Neural cell (in vitro differentiated cells): Measurements from ENCODE around the gene MRPL52. TPM values are rescaled to one million over a fixed set of nuclear protein-coding genes. Genes with fewer than 3 reads are reported as not detected.
A peak's percentile ranks its signal among the peaks of the same experiment; 100 is the strongest.
"Not testable (repeated sequence)": the region's sequence is repeated elsewhere in the genome, so short reads cannot be mapped to it uniquely, and the experiment has no call there.

Source experiments
- H2AFZ ChIP-seq: fragments of 200-600, 300-800 bp; sonication (generic), shearing (Covaris generic); 2 replicates; pipeline ENCODE4 v1.6.0; 2014; ENCODE audit warnings: low read depth, mild to moderate bottlenecking, antibody characterized with exemption, low read length, moderate library complexity
- H3F3A ChIP-seq: fragments of 200-600 bp; shearing (Covaris generic); 2 replicates; pipeline ENCODE4 v1.6.1; 2016; ENCODE audit warnings: mild to moderate bottlenecking, moderate library complexity, mixed read lengths, antibody characterized with exemption, low read length; ENCODE audit not compliant: insufficient read depth, poor library complexity, severe bottlenecking
- H3K27ac ChIP-seq: fragments of 200-600, 300-800 bp; sonication (generic), shearing (Covaris generic); 2 replicates; pipeline ENCODE4 v1.5.1; 2014; ENCODE audit warnings: mild to moderate bottlenecking, low read length, moderate library complexity
- H3K27me3 ChIP-seq: fragments of 300-800, 200-600 bp; sonication (generic), shearing (Covaris generic); 2 replicates; pipeline ENCODE4 v1.6.0; 2014; ENCODE audit warnings: mild to moderate bottlenecking, low read depth, low read length, moderate library complexity; ENCODE audit not compliant: insufficient read depth
- H3K36me3 ChIP-seq: fragments of 300-800, 200-600 bp; sonication (generic), shearing (Covaris generic); 2 replicates; pipeline ENCODE4 v1.5.1; 2014; ENCODE audit warnings: mild to moderate bottlenecking, antibody characterized with exemption, low read length, moderate library complexity; ENCODE audit not compliant: insufficient read depth
- H3K4me2 ChIP-seq: fragments of 300-800, 200-600 bp; sonication (generic), shearing (Covaris generic); 2 replicates; pipeline ENCODE4 v1.6.0; 2014; ENCODE audit warnings: mild to moderate bottlenecking, low read length
- H3K4me3 ChIP-seq: fragments of 300-800, 200-600 bp; sonication (generic), shearing (Covaris generic); 2 replicates; pipeline ENCODE4 v1.5.1; 2014; ENCODE audit warnings: mild to moderate bottlenecking, low read length, moderate library complexity
- H3K79me2 ChIP-seq: fragments of 200-600 bp; shearing (Covaris generic); replicated peaks from 2 replicates; pipeline ENCODE4 v1.6.0; 2014; ENCODE audit warnings: mild to moderate bottlenecking, low read length, moderate library complexity; ENCODE audit not compliant: insufficient read depth
- H3K9ac ChIP-seq: fragments of 300-800, 200-600 bp; sonication (generic), shearing (Covaris generic); 2 replicates; pipeline ENCODE4 v1.6.1; 2016; ENCODE audit warnings: mild to moderate bottlenecking, low read length, mixed read lengths
- H3K9me2 ChIP-seq: fragments of 200-600 bp; shearing (Covaris generic); 2 replicates; pipeline ENCODE4 v1.6.1; 2016; ENCODE audit warnings: mild to moderate bottlenecking, low read length, mixed read lengths; ENCODE audit not compliant: insufficient read depth
- H3K9me3 ChIP-seq: fragments of 200-600, 300-800 bp; sonication (generic), shearing (Covaris generic); 2 replicates; pipeline ENCODE4 v1.6.1; 2016; ENCODE audit warnings: mild to moderate bottlenecking, mixed run types, low read length, moderate library complexity, mixed read lengths
- H4K20me1 ChIP-seq: fragments of 200-600 bp; shearing (Covaris generic); 2 replicates; pipeline ENCODE4 v1.6.1; 2016; ENCODE audit warnings: mild to moderate bottlenecking, mixed run types; ENCODE audit not compliant: insufficient read depth
- EP300 ChIP-seq: fragments of 450-650 bp; conservative IDR thresholded peaks from 2 replicates; pipeline ENCODE4 v1.6.1; 2014; ENCODE audit warnings: antibody characterized with exemption, mild to moderate bottlenecking, moderate library complexity; ENCODE audit not compliant: poor library complexity, severe bottlenecking
- EZH2 ChIP-seq: fragments of 200-600, 300-800 bp; shearing (Covaris generic), sonication (generic); IDR thresholded peaks from 2 replicates; pipeline ENCODE4 v1.6.1; 2014; ENCODE audit warnings: antibody characterized with exemption, low read length, borderline replicate concordance, mild to moderate bottlenecking; ENCODE audit not compliant: insufficient read depth, poor library complexity, severe bottlenecking
- POLR2AphosphoS5 ChIP-seq: IDR thresholded peaks from 2 replicates; pipeline ENCODE4 v1.6.1; 2012
- RAD21 ChIP-seq: fragments of 450-650 bp; conservative IDR thresholded peaks from 2 replicates; pipeline ENCODE4 v1.6.1; 2014; ENCODE audit warnings: antibody characterized with exemption, mild to moderate bottlenecking, moderate library complexity
- SMC3 ChIP-seq: fragments of 450-650 bp; conservative IDR thresholded peaks from 2 replicates; pipeline ENCODE4 v1.6.1; 2014; ENCODE audit warnings: antibody characterized with exemption, mild to moderate bottlenecking, moderate library complexity; ENCODE audit not compliant: poor library complexity
- polyA plus RNA-seq: library from polyadenylated mRNA; depleted of rRNA; stranded (reverse); fragments of >200 nt; gene quantifications from 2 replicates; pipeline ENCODE4 v1.2.3, GENCODE V29; 2014
- TF ChIP-seq, protein P1 (sequence below): fragments of 450-650 bp; IDR thresholded peaks from 2 replicates; pipeline ENCODE4 v1.5.1; 2014; ENCODE audit warnings: antibody characterized with exemption, mild to moderate bottlenecking, moderate library complexity; ENCODE audit not compliant: poor library complexity, severe bottlenecking
- TF ChIP-seq, protein P2 (sequence below): IDR thresholded peaks from 2 replicates; pipeline ENCODE4 v1.6.1; 2012; ENCODE audit warnings: borderline replicate concordance

Gene MRPL52
- polyA plus RNA-seq, 1 donor from 2014 or later, result 161 TPM

DNA sequence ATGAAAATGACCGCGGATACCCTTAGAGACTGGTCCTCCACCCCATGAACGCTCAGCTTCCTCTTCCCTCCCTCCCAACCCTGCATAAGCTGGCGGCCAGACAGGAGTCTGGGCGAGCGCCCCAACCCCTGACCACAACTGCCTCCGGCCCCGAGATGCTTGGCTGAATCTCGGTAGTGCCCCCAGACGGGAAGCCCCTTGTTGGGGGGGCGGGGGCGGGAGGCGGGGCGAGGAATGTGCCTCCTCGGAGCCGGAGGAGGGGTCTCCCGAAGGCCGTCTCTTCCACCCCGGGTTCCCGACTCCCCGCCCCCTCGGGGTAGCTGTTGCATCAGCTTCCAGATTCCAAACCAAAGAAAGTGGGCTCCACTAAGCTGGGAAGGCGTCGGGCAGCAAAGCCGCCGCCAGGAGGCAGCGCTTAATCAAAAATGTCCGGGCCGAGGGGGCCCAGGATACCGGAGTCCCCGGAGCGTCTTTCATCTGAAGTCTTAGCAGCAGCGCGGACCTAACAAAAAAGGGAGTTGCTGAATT lies 7.1 kb upstream of the MRPL52 start:
- Histone ChIP-seq H3K36me3 (no peaks in the 10 kb centered on the region), H3K79me2 (no peaks in the 10 kb centered on the region), H4K20me1 (no peaks in the 10 kb centered on the region), H3K4me2 (peak overlapping the region; percentile 69), H3K9me3 (no peaks in the 10 kb centered on the region), H2AFZ (peak overlapping the region; percentile 41), H3K27me3 (peaks cover 13% of the 10 kb centered on the region), H3K4me3 (peak overlapping the region; percentile 59), H3K27ac (no peak overlapping the region), H3K9me2 (no peaks in the 10 kb centered on the region), H3F3A (no peaks in the 10 kb centered on the region), H3K9ac (peak overlapping the region; percentile 9)
- TF ChIP-seq RAD21 (peak; percentile 77), EP300 (no peak), EZH2 (no peak), SMC3 (peak; percentile 79)
- TF ChIP-seq, protein P1, sequence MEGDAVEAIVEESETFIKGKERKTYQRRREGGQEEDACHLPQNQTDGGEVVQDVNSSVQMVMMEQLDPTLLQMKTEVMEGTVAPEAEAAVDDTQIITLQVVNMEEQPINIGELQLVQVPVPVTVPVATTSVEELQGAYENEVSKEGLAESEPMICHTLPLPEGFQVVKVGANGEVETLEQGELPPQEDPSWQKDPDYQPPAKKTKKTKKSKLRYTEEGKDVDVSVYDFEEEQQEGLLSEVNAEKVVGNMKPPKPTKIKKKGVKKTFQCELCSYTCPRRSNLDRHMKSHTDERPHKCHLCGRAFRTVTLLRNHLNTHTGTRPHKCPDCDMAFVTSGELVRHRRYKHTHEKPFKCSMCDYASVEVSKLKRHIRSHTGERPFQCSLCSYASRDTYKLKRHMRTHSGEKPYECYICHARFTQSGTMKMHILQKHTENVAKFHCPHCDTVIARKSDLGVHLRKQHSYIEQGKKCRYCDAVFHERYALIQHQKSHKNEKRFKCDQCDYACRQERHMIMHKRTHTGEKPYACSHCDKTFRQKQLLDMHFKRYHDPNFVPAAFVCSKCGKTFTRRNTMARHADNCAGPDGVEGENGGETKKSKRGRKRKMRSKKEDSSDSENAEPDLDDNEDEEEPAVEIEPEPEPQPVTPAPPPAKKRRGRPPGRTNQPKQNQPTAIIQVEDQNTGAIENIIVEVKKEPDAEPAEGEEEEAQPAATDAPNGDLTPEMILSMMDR, result peak; percentile 75
- TF ChIP-seq, protein P2, sequence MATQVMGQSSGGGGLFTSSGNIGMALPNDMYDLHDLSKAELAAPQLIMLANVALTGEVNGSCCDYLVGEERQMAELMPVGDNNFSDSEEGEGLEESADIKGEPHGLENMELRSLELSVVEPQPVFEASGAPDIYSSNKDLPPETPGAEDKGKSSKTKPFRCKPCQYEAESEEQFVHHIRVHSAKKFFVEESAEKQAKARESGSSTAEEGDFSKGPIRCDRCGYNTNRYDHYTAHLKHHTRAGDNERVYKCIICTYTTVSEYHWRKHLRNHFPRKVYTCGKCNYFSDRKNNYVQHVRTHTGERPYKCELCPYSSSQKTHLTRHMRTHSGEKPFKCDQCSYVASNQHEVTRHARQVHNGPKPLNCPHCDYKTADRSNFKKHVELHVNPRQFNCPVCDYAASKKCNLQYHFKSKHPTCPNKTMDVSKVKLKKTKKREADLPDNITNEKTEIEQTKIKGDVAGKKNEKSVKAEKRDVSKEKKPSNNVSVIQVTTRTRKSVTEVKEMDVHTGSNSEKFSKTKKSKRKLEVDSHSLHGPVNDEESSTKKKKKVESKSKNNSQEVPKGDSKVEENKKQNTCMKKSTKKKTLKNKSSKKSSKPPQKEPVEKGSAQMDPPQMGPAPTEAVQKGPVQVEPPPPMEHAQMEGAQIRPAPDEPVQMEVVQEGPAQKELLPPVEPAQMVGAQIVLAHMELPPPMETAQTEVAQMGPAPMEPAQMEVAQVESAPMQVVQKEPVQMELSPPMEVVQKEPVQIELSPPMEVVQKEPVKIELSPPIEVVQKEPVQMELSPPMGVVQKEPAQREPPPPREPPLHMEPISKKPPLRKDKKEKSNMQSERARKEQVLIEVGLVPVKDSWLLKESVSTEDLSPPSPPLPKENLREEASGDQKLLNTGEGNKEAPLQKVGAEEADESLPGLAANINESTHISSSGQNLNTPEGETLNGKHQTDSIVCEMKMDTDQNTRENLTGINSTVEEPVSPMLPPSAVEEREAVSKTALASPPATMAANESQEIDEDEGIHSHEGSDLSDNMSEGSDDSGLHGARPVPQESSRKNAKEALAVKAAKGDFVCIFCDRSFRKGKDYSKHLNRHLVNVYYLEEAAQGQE, result no peak

DNA sequence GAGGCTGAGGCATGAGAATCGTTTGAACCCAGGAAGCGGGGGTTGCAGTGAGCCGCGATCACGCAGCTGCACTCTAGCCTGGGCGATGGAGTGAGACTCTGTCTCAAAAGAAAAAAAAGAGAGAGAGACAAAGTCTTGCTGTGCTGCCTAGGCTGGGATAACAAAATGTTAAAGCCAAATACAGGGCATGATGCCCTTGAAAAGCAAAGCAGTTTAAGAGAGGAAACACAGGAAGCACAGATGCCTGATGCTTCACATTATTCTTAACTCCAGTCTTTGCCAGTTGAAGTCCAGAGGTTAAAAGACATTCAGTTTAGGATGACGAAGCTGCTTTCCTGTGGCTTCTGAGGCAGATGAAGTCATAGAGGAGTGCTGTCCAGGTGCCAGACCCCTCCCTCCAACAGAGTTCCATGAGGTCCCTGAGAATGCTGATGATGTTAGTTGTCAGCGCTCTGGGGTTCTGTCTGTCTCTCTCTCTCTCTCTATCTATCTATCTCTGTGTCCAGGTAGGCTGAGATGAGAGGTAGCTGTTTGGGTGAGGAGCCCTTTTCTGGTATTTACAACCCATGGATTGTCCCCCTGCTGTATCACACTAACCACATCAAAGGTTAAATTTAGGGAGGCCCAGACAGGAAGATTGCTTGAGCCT lies 4.9 kb upstream of the MRPL52 start:
- no peak overlapping the region for H3K4me2 ChIP-seq
- H3F3A ChIP-seq, result no peaks in the 10 kb centered on the region
- TF ChIP-seq EP300 (no peak), SMC3 (no peak), POLR2AphosphoS5 (no peak), EZH2 (no peak)
- TF ChIP-seq, protein P1, result no peak
- no peak overlapping the region for H3K27ac ChIP-seq
- H3K79me2 ChIP-seq, result peaks cover under 1% of the 10 kb centered on the region
- H2AFZ ChIP-seq, result no peak overlapping the region
- peaks cover 13% of the 10 kb centered on the region for H3K27me3 ChIP-seq
- H3K9ac ChIP-seq, result no peak overlapping the region
- H3K9me3 ChIP-seq, result no peaks in the 10 kb centered on the region
- no peaks in the 10 kb centered on the region for H4K20me1 ChIP-seq
- H3K4me3 ChIP-seq, result no peak overlapping the region
- no peaks in the 10 kb centered on the region for H3K36me3 ChIP-seq
- H3K9me2 ChIP-seq, result no peaks in the 10 kb centered on the region

DNA sequence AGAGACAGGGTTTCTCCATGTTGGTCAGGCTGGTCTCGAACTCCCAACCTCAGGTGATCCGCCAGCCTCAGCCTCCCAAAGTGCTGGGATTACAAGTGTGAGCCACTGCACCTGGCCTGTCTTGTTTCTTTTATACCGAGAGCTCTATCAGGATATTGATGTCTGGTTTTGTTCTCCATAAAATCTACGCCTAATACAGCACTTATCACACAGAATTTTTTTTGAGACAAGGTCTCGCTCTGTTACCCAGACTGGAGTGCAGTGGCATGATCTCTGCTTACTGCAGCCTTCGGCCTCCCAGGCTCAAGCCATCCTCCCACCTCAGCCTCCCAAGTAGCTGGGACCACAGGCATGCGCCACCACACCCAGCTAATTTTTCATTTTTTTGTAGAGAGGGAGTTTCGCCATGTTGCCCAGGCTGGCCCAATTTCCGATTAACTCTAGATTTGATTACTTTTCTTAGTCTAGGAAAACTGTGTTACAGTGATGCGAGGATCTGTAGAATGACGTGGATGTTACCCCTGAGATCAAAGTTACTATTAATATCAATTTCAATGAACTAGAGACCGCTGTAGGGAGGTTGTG lies 519 bp upstream of the MRPL52 start:
- Histone ChIP-seq H3K79me2 (peaks cover 11% of the 10 kb centered on the region), H2AFZ (peak overlapping the region; percentile 89), H3K4me3 (peak overlapping the region; percentile 98), H3K9ac (peak overlapping the region; percentile 85), H3K27ac (peak overlapping the region; percentile 65), H3K4me2 (peak overlapping the region; percentile 33)
- H3K9me3 ChIP-seq, H3F3A ChIP-seq, H3K27me3 ChIP-seq, H4K20me1 ChIP-seq, H3K9me2 ChIP-seq, H3K36me3 ChIP-seq: not testable (repeated sequence)
